SK-N-SH (cell line): ENCODE results near the gene ENTHD1. TPM values are rescaled to one million over a fixed set of nuclear protein-coding genes. Genes with fewer than 3 reads are reported as not detected.
A peak's percentile ranks its signal among the peaks of the same experiment; 100 is the strongest.

Experiments
- CTCF ChIA-PET: fragments of 300-600, 350-600 bp; formaldehyde crosslinking; extraction: SDS; loops from one replicate; lab custom pipeline; 2021; lab: Yijun Ruan, JAX
- POLR2A ChIA-PET: fragments of 350-600 bp; sonication (Branson Sonifier 250); formaldehyde crosslinking; extraction: SDS; loops from one replicate; lab custom pipeline; 2020; ENCODE audit warnings: antibody characterized with exemption, inconsistent platforms; lab: Yijun Ruan, JAX
- DNase-seq: peaks from one replicate; pipeline ENCODE4 v3.0.0; 2012
- H2AFZ ChIP-seq: fragments of 200-600 bp; sonication (generic); 2 replicates; pipeline ENCODE4 v1.8.1; 2016; ENCODE audit warnings: antibody characterized with exemption, mild to moderate bottlenecking, low read depth
- H3F3A ChIP-seq: fragments of 200-600 bp; sonication (generic); replicated peaks from 2 replicates; pipeline ENCODE3; 2016; ENCODE audit warnings: antibody characterized with exemption, mild to moderate bottlenecking; ENCODE audit not compliant: insufficient read depth
- H3K27ac ChIP-seq, 2 experiments: fragments of 200-500 bp in 1 of 2; fragments of 200-600 bp in 1 of 2; sonication (Bioruptor generic) in 1 of 2; sonication (generic), shearing (Covaris generic) in 1 of 2; 2 replicates each; pipeline versions ENCODE4 v1.5.1 to v1.6.1; 2014 to 2016; ENCODE audit warnings: low read depth in 2 of 2, inconsistent platforms in 1 of 2, low read length in 1 of 2, mild to moderate bottlenecking in 1 of 2, mixed read lengths in 1 of 2
- H3K27me3 ChIP-seq: fragments of 200-600 bp; sonication (generic), shearing (Covaris generic); 2 replicates; pipeline ENCODE4 v1.6.1; 2016; ENCODE audit warnings: mixed run types; ENCODE audit not compliant: insufficient read depth
- H3K36me3 ChIP-seq, 2 experiments: fragments of 200-500 bp in 1 of 2; fragments of 200-600 bp in 1 of 2; sonication (Bioruptor generic) in 1 of 2; sonication (generic) in 1 of 2; replicated peaks in 1 of 2; 2 replicates each; pipeline versions ENCODE3 to v1.5.1; 2014 to 2016; ENCODE audit warnings: low read length in 1 of 2, mild to moderate bottlenecking in 1 of 2; ENCODE audit not compliant: insufficient read depth in 2 of 2, control insufficient read depth in 1 of 2
- H3K4me1 ChIP-seq, 2 experiments: fragments of 200-500 bp in 1 of 2; fragments of 200-600 bp in 1 of 2; sonication (Bioruptor generic) in 1 of 2; sonication (generic), shearing (Covaris generic) in 1 of 2; 2 replicates each; pipeline versions ENCODE4 v1.5.1 to v1.6.1; 2014 to 2016; ENCODE audit warnings: low read depth in 1 of 2, low read length in 1 of 2, mixed run types in 1 of 2; ENCODE audit not compliant: insufficient read depth in 2 of 2, control insufficient read depth in 1 of 2
- H3K4me2 ChIP-seq: fragments of 200-600 bp; sonication (generic), shearing (Covaris generic); 2 replicates; pipeline ENCODE4 v1.6.1; 2017; ENCODE audit warnings: mixed run types
- H3K4me3 ChIP-seq, 2 experiments: fragments of 200-500 bp in 1 of 2; fragments of 200-600 bp in 1 of 2; sonication (Bioruptor generic) in 1 of 2; sonication (generic), shearing (Covaris generic) in 1 of 2; 2 replicates each; pipeline versions ENCODE4 v1.5.1 to v1.8.1; 2014 to 2016; ENCODE audit warnings: low read depth in 2 of 2, inconsistent platforms in 1 of 2, low read length in 1 of 2, mild to moderate bottlenecking in 1 of 2, mixed read lengths in 1 of 2, moderate library complexity in 1 of 2
- H3K79me2 ChIP-seq: fragments of 200-600 bp; sonication (generic); 2 replicates; pipeline ENCODE4 v1.8.1; 2017; ENCODE audit warnings: mild to moderate bottlenecking; ENCODE audit not compliant: insufficient read depth
- H3K9ac ChIP-seq: fragments of 200-600 bp; sonication (generic); 2 replicates; pipeline ENCODE4 v1.6.1; 2017; ENCODE audit warnings: mixed run types
- H3K9me2 ChIP-seq: fragments of 200-600 bp; sonication (generic); 2 replicates; pipeline ENCODE4 v1.6.1; 2017; ENCODE audit warnings: mixed run types
- H3K9me3 ChIP-seq: fragments of 200-600 bp; sonication (generic); 2 replicates; pipeline ENCODE4 v1.6.1; 2017; ENCODE audit warnings: mixed run types, mild to moderate bottlenecking, moderate library complexity
- H4K20me1 ChIP-seq: fragments of 200-600 bp; sonication (generic); 2 replicates; pipeline ENCODE4 v1.6.1; 2017; ENCODE audit warnings: mild to moderate bottlenecking, mixed run types; ENCODE audit not compliant: insufficient read depth
- IRF3 ChIP-seq: fragments of 150-350 bp; IDR thresholded peaks from 2 replicates; pipeline ENCODE4 v1.6.1; 2016; ENCODE audit warnings: mild to moderate bottlenecking, low read depth, low read length
- MXI1 ChIP-seq: IDR thresholded peaks from 2 replicates; pipeline ENCODE4 v1.6.1; 2012; ENCODE audit warnings: mild to moderate bottlenecking, low read depth, low read length, improper control_type of control experiment
- PBX3 ChIP-seq: IDR thresholded peaks from 2 replicates; pipeline ENCODE4; 2012
- RAD21 ChIP-seq: IDR thresholded peaks from 2 replicates; pipeline ENCODE4 v1.6.1; 2012; ENCODE audit warnings: mild to moderate bottlenecking, low read length
- TAF1 ChIP-seq: IDR thresholded peaks from 2 replicates; pipeline ENCODE4 v1.6.1; 2012; ENCODE audit warnings: low read depth, mild to moderate bottlenecking, low read length, moderate library complexity, borderline replicate concordance
- TCF12 ChIP-seq: IDR thresholded peaks from 2 replicates; pipeline ENCODE4 v1.4.0; 2012
- WGBS: methylation state at CpG from one replicate; pipeline ENCODE4 v1.1.6; 2017; ENCODE audit warnings: low lambda C conversion rate; 5-methylcytosine and 5-hydroxymethylcytosine counted together
- polyA plus RNA-seq, 3 experiments: library from polyadenylated mRNA; depleted of rRNA; stranded (reverse); fragments of >200 nt; gene quantifications; 2 replicates each; pipeline ENCODE4 v1.2.3, GENCODE V29; 2012

The ENTHD1 gene
- polyA plus RNA-seq, 1 of the 3 experiments (the other 2 are of a cell fraction): not detected

GRCh38 chr22:39868741-39869140, 24.8 kb downstream of the ENTHD1 start:
- Histone ChIP-seq H3K4me2 (no peak overlapping the region), H3K79me2 (no peaks in the 10 kb centered on the region), H3K4me3 (no peak overlapping the region), H3K9ac (no peak overlapping the region), H3K36me3 (no peaks in the 10 kb centered on the region), H3K9me2 (no peaks in the 10 kb centered on the region), H3F3A (no peaks in the 10 kb centered on the region), H3K9me3 (no peaks in the 10 kb centered on the region), H3K4me1 (no peaks in the 10 kb centered on the region), H3K27me3 (no peaks in the 10 kb centered on the region), H3K27ac (no peak overlapping the region), H4K20me1 (no peaks in the 10 kb centered on the region), H2AFZ (no peak overlapping the region)
- ChIA-PET CTCF (no interaction called here), POLR2A (no interaction called here)
- TF ChIP-seq PBX3: no peak
- TF ChIP-seq RAD21: no peak
- TF ChIP-seq TCF12: peak; percentile 37
- TF ChIP-seq IRF3: no peak
- WGBS: 13% methylated on average over 1 of the region's 1 CpG
- DNase-seq: no peak

GRCh38 chr22:39859903-39860588, 33.5 kb downstream of the ENTHD1 start:
- H3F3A ChIP-seq: no peaks in the 10 kb centered on the region
- H3K9me2 ChIP-seq: no peaks in the 10 kb centered on the region
- H3K79me2 ChIP-seq: no peaks in the 10 kb centered on the region
- no peak overlapping the region for H3K4me2 ChIP-seq
- H2AFZ ChIP-seq: no peak overlapping the region
- WGBS: 44% methylated on average over 7 of the region's 7 CpGs
- no peak overlapping the region for H3K4me3 ChIP-seq
- H3K27me3 ChIP-seq: no peaks in the 10 kb centered on the region
- no peaks in the 10 kb centered on the region for H3K4me1 ChIP-seq
- no peak overlapping the region for H3K9ac ChIP-seq
- H3K27ac ChIP-seq: no peak overlapping the region
- ChIA-PET POLR2A (no interaction called here), CTCF (no interaction called here)
- no peaks in the 10 kb centered on the region for H4K20me1 ChIP-seq
- DNase-seq: no peak
- no peaks in the 10 kb centered on the region for H3K36me3 ChIP-seq
- TF ChIP-seq MXI1: no peak
- H3K9me3 ChIP-seq: no peaks in the 10 kb centered on the region

- 59% methylated on average over 4 of the region's 4 CpGs for WGBS
- no peaks in the 10 kb centered on the region for H3K9me3 ChIP-seq
- no peaks in the 10 kb centered on the region for H3K36me3 ChIP-seq
- DNase-seq: no peak
- no peak overlapping the region for H3K4me3 ChIP-seq
- CTCF ChIA-PET: no interaction called here
- H3K27me3 ChIP-seq: no peaks in the 10 kb centered on the region; the same call in 1 of the 2 replicates
- no peaks in the 10 kb centered on the region for H3K79me2 ChIP-seq
- H3K9ac ChIP-seq: no peak overlapping the region
- H3K4me1 ChIP-seq: no peaks in the 10 kb centered on the region
- H2AFZ ChIP-seq: no peak overlapping the region
- no peaks in the 10 kb centered on the region for H3K9me2 ChIP-seq
- no peak for TF ChIP-seq TAF1
- TF ChIP-seq, all 33 proteins: peak for 0
- Histone ChIP-seq H3K4me2 (no peak overlapping the region), H3F3A (no peaks in the 10 kb centered on the region), H4K20me1 (no peaks in the 10 kb centered on the region), H3K27ac (no peak overlapping the region)
- POLR2A ChIA-PET: no interaction called here
These were observed 37.0 kb downstream of the ENTHD1 start for GRCh38 chr22:39856588-39856987.
